K562 (cell line): ENCODE results near the gene SPTBN2. TPM values are rescaled to one million over a fixed set of nuclear protein-coding genes. Genes with fewer than 3 reads are reported as not detected.

Experiments
- ETS2 ChIP-seq: IDR thresholded peaks from 2 replicates; pipeline ENCODE4 v1.6.1; 2016; ENCODE audit warnings: borderline replicate concordance, missing genetic modification characterization, mild to moderate bottlenecking, moderate library complexity, missing compliant biosample characterization; ENCODE audit not compliant: poor library complexity, severe bottlenecking
- HMG20B ChIP-seq: fragments of 250-450 bp; sonication (Bioruptor Pico); IDR thresholded peaks from 2 replicates; pipeline ENCODE4 v1.5.0; 2021; ENCODE audit warnings: mild to moderate bottlenecking
- KDM1A ChIP-seq, 2 experiments: fragments of 450-650 bp; IDR thresholded peaks; 2 replicates each; pipeline ENCODE4 v1.6.1; 2016; ENCODE audit warnings: mild to moderate bottlenecking in 2 of 2
- LCOR ChIP-seq: sonication (generic); formaldehyde crosslinking; IDR thresholded peaks from 2 replicates; pipeline ENCODE4 v1.8.0; 2022; ENCODE audit warnings: mild to moderate bottlenecking, missing genetic modification reagents
- MCM7 ChIP-seq, 2 experiments: fragments of 450-650 bp; IDR thresholded peaks; 2 replicates each; pipeline ENCODE4 v1.6.1; 2016 to 2018
- MECOM ChIP-seq: fragments of 250-450 bp; sonication (Bioruptor Pico); IDR thresholded peaks from 2 replicates; pipeline ENCODE4 v1.8.0; 2022; ENCODE audit warnings: inconsistent platforms
- NFIC ChIP-seq: fragments of 450-650 bp; IDR thresholded peaks from 2 replicates; pipeline ENCODE4 v1.6.1; 2017; ENCODE audit warnings: mild to moderate bottlenecking, inconsistent platforms
- PHB2 ChIP-seq: fragments of 450-650 bp; IDR thresholded peaks from 2 replicates; pipeline ENCODE4 v1.6.1; 2017; ENCODE audit warnings: low read depth
- PRPF4 ChIP-seq: fragments of 200-400 bp; formaldehyde crosslinking; IDR thresholded peaks from one replicate; pipeline ENCODE4 v1.6.1; 2017; ENCODE audit warnings: low read length, low read depth, mild to moderate bottlenecking; ENCODE audit not compliant: insufficient read depth, poor library complexity, severe bottlenecking
- RBBP5 ChIP-seq: fragments of 200-600 bp; sonication (generic); IDR thresholded peaks from 2 replicates; pipeline ENCODE4 v1.6.1; 2012; ENCODE audit warnings: borderline replicate concordance, mild to moderate bottlenecking, low read length, control low read depth, inconsistent platforms; ENCODE audit not compliant: insufficient read depth, poor library complexity, severe bottlenecking
- RBM34 ChIP-seq: fragments of 200-400 bp; formaldehyde crosslinking; IDR thresholded peaks from 2 replicates; pipeline ENCODE4 v1.6.1; 2018; ENCODE audit warnings: low read length, borderline replicate concordance; ENCODE audit not compliant: insufficient read depth
- SMARCC2 ChIP-seq: fragments of 450-650 bp; IDR thresholded peaks from 2 replicates; pipeline ENCODE4 v1.6.1; 2017; ENCODE audit warnings: antibody characterized with exemption, moderate library complexity, mild to moderate bottlenecking, low read depth
- TOE1 ChIP-seq, 2 experiments: fragments of 450-650 bp in 1 of 2; sonication (generic) in 1 of 2; formaldehyde crosslinking in 1 of 2; IDR thresholded peaks; 2 replicates each; pipeline versions ENCODE4 v1.7.1 to v1.8.0; 2016 to 2022; ENCODE audit warnings: borderline replicate concordance in 2 of 2, mild to moderate bottlenecking in 2 of 2, antibody characterized with exemption in 1 of 2, inconsistent platforms in 1 of 2, low read depth in 1 of 2, missing genetic modification reagents in 1 of 2, moderate library complexity in 1 of 2
- WHSC1 ChIP-seq: IDR thresholded peaks from one replicate; pipeline ENCODE4 v1.6.1; 2012; ENCODE audit warnings: low read length, control low read depth, inconsistent platforms
- XRCC3 ChIP-seq: fragments of 450-650 bp; IDR thresholded peaks from 2 replicates; pipeline ENCODE4 v1.6.1; 2017; ENCODE audit warnings: mild to moderate bottlenecking, moderate library complexity
- ZBTB11 ChIP-seq, 3 experiments: fragments of 200-800 bp in 1 of 3; fragments of 250-450 bp in 1 of 3; fragments of 450-650 bp in 1 of 3; sonication (Bioruptor Pico) in 1 of 3; sonication (Bioruptor generic) in 1 of 3; formaldehyde crosslinking in 1 of 3; IDR thresholded peaks; 2 replicates each; pipeline versions ENCODE4 v1.6.1 to v1.8.0; 2016 to 2022; ENCODE audit warnings: mild to moderate bottlenecking in 2 of 3, missing genetic modification characterization in 2 of 3, missing compliant biosample characterization in 1 of 3, moderate library complexity in 1 of 3
- ZNF184 ChIP-seq: sonication (generic); formaldehyde crosslinking; IDR thresholded peaks from 2 replicates; pipeline ENCODE4 v1.5.0; 2020; ENCODE audit warnings: missing genetic modification reagents
- ZNF354B ChIP-seq: fragments of 250-450 bp; sonication (Bioruptor Pico); IDR thresholded peaks from 2 replicates; pipeline ENCODE4 v1.4.0; 2020
- ZNF41 ChIP-seq: fragments of 250-450 bp; sonication (Bioruptor Pico); conservative IDR thresholded peaks from 2 replicates; pipeline ENCODE4 v1.4.0; 2020; ENCODE audit warnings: mild to moderate bottlenecking
- ZNF586 ChIP-seq: fragments of 450-650 bp; formaldehyde crosslinking; conservative IDR thresholded peaks from 2 replicates; pipeline ENCODE4 v1.4.0; 2020; ENCODE audit warnings: mild to moderate bottlenecking, moderate library complexity
- polyA plus RNA-seq, 8 experiments: library from polyadenylated mRNA; depleted of rRNA in 4 of 8; stranded (reverse) in 5 of 8; unstranded in 3 of 8; fragments of >200 nt; fragmentation: Nextera tagmentation in 2 of 8; fragmentation: Illumina TruSeq in 1 of 8; extraction: Ambion mirVana in 2 of 8; extraction: Trizol in 1 of 8; gene quantifications; 2 replicates each; pipeline versions ENCODE4 v1.2.1 to v1.2.3, GENCODE V29; 2011 to 2014; ENCODE audit warnings: inconsistent platforms in 1 of 8, missing spikeins in 1 of 8
- total RNA-seq, 7 experiments: library from RNA; depleted of rRNA in 6 of 7; stranded (reverse); fragments of >200 nt in 6 of 7; fragmentation: Illumina TruSeq in 2 of 7; extraction: Trizol in 2 of 7; gene quantifications; 2 replicates each; pipeline versions ENCODE4 v1.2.1 to v1.2.3, GENCODE V29; 2011 to 2021; ENCODE audit warnings: low replicate concordance in 1 of 7
- TF ChIP-seq, protein P1 (sequence below): fragments of 250-450 bp; sonication (Bioruptor Pico); IDR thresholded peaks from 2 replicates; pipeline ENCODE4 v1.8.0; 2022; ENCODE audit warnings: inconsistent platforms, mild to moderate bottlenecking, moderate library complexity, borderline replicate concordance
- TF ChIP-seq, protein P2 (sequence below): fragments of 450-650 bp; IDR thresholded peaks from 2 replicates; pipeline ENCODE4 v1.6.1; 2018; ENCODE audit warnings: mild to moderate bottlenecking, low read depth; ENCODE audit not compliant: partially characterized antibody

Gene SPTBN2
- total and polyA plus RNA-seq, 9 of the 15 experiments (the other 6 are each of a cell fraction or from before 2014, with no cell fraction given), result 0.38 to 56.5 (median 19.7) TPM

DNA sequence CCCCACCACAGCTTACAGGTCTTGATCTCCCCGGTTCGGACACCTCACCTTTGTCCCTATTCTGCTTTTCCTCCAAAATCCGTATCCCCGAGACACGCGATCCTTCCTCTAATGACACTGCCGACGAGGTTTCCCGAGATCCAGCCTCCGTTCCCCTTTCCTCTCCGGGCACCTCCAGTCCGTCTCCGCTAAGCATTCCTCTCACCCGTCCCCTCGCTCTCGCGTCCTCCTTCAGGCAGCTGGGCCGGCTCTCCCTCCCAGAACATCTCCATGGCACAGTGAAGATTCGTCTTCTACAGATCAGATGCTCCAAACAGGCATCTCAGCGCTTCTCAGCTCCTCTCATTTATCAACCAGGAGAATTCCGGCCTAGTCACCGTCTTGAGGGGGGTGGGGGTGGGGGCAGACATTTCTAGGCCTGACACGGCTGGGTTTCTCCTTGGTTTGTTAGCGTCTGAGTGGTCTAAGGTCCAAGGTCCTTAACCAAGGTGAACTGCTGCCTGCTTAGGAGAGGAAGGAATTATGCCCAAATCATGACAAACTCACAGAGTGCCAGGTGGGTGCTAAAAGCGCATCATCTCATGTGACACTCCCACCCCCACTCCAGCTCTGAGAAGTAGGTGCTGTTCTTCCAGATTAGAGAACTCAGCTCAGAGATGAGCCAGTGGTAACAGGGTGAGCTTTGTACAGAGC lies at the start of gene SPTBN2 (continued):
- TF ChIP-seq, protein P1, sequence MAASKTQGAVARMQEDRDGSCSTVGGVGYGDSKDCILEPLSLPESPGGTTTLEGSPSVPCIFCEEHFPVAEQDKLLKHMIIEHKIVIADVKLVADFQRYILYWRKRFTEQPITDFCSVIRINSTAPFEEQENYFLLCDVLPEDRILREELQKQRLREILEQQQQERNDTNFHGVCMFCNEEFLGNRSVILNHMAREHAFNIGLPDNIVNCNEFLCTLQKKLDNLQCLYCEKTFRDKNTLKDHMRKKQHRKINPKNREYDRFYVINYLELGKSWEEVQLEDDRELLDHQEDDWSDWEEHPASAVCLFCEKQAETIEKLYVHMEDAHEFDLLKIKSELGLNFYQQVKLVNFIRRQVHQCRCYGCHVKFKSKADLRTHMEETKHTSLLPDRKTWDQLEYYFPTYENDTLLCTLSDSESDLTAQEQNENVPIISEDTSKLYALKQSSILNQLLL (CRISPR knock-in tag), result no peak
- no peak for TF ChIP-seq ZNF354B (CRISPR knock-in tag)
- no peak for TF ChIP-seq RBM34
- TF ChIP-seq SMARCC2, result peak; percentile 34; the same call in 1 of the 2 replicates
- no peak for TF ChIP-seq ZNF41 (CRISPR knock-in tag)
- no peak for TF ChIP-seq RBBP5
- no peak for TF ChIP-seq ETS2 (tag)
- TF ChIP-seq NFIC, result peak; percentile 22; the same call in 1 of the 2 replicates
- TF ChIP-seq TOE1 (IDR thresholded peaks at IDR 0.05; ENCODE audit: borderline replicate concordance), result peak; percentile 55; the same call in 1 of the 2 replicates
- no peak for TF ChIP-seq TOE1 (CRISPR knock-in tag; IDR thresholded peaks at IDR 0.05; ENCODE audit: borderline replicate concordance, low read depth)
- TF ChIP-seq PHB2, result no peak
- TF ChIP-seq LCOR (CRISPR knock-in tag), result no peak
- TF ChIP-seq, protein P2, sequence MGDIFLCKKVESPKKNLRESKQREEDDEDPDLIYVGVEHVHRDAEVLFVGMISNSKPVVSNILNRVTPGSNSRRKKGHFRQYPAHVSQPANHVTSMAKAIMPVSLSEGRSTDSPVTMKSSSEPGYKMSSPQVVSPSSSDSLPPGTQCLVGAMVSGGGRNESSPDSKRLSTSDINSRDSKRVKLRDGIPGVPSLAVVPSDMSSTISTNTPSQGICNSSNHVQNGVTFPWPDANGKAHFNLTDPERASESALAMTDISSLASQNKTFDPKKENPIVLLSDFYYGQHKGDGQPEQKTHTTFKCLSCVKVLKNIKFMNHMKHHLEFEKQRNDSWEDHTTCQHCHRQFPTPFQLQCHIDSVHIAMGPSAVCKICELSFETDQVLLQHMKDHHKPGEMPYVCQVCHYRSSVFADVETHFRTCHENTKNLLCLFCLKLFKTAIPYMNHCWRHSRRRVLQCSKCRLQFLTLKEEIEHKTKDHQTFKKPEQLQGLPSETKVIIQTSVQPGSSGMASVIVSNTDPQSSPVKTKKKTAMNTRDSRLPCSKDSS, result no peak
- peak; percentile 8 to 17; a peak in 1 of 4 replicates for TF ChIP-seq KDM1A (IDR thresholded peaks at IDR 0.05)
- no peak for TF ChIP-seq XRCC3
- TF ChIP-seq MECOM (CRISPR knock-in tag), result no peak
- TF ChIP-seq WHSC1, result no peak
- TF ChIP-seq ZNF586 (CRISPR knock-in tag), result no peak
- TF ChIP-seq ZBTB11 (CRISPR knock-in tag; IDR thresholded peaks at IDR 0.05), result no peak
- TF ChIP-seq ZNF184 (CRISPR knock-in tag), result no peak
- no peak for TF ChIP-seq MCM7 (IDR thresholded peaks at IDR 0.05)
- no peak for TF ChIP-seq HMG20B (CRISPR knock-in tag)
- no peak for TF ChIP-seq PRPF4
